ENCODE measurements around the gene GMFB. TPM values are rescaled to one million over a fixed set of nuclear protein-coding genes. Genes with fewer than 3 reads are reported as not detected.

The GMFB gene
- total and polyA plus RNA-seq, 2 donors (not counting 3 experiments of a cell fraction or from before 2014, with no cell fraction given): 10.1 to 52.0 TPM

DNA sequence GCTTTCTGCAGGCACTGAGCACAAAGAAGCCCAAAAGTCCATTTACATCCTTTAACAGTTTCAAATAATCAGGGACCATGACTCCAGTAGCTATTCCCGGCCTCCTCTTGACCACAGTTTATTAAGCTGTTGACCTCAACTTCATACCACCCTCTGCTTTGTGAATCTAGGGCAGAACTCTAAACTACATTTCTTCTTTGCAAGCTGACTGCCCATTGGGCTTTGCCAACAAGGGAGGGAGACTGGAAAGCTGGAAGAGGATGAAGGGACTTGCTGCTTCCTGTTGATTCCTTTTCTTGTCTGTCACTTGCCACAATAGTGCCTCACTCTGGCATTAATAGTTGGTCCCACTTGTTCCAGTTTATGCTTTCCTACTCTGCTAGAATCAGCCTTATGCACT is 23.6 kb upstream of the GMFB start:
- no peaks in the 10 kb centered on the region for H3K36me3 ChIP-seq (ENCODE audit: control insufficient read depth in 2 of 2, extremely low read depth in 1 of 2, insufficient read depth in 2 of 2, low read length in 2 of 2)
- no peak overlapping the region for H3K4me2 ChIP-seq (ENCODE audit: insufficient read depth, low read length)
- intact Hi-C loops (cut with micrococcal nuclease) (no loop called here), dilution Hi-C loops (cut with MboI; ENCODE audit: extremely low pct_ligation_motif_present, low sequenced_read_pairs) (no loop called here)
- no peak overlapping the region for H3K4me3 ChIP-seq (replicated peaks in 1 of 3; ENCODE audit: insufficient read depth in 1 of 3, low read depth in 1 of 3, low read length in 3 of 3)
- no peaks in the 10 kb centered on the region for H4K20me1 ChIP-seq (replicated peaks; ENCODE audit: control insufficient read depth, extremely low read depth, insufficient read depth, low read length)
- no peak overlapping the region for H2AFZ ChIP-seq (ENCODE audit: low read depth, low read length)
- ChIA-PET POLR2A (no interaction called here), CTCF (interaction anchor here (0.7 to 1.2 kb wide), 3 partner anchors 19 to 146 kb away, joined by 3 to 4 read pairs (median 3); no protein-coding TSS in a partner anchor)
- peak; percentile 7 for DNase-seq (ENCODE audit: low read depth, low spot score)
- no peaks in the 10 kb centered on the region for H3K9me3 ChIP-seq (replicated peaks; ENCODE audit: control insufficient read depth, insufficient read depth, low read length)
- peaks cover 9% of the 10 kb centered on the region for H3K4me1 ChIP-seq (ENCODE audit: control insufficient read depth, extremely low read depth, insufficient read depth, low read length)
- no peaks in the 10 kb centered on the region for H3K27me3 ChIP-seq (ENCODE audit: control insufficient read depth in 2 of 2, insufficient read depth in 2 of 2, low read length in 2 of 2)
- no TSS peak for BruUV-seq (replicated peaks)
- no peak for FAIRE-seq
- H3K79me2 ChIP-seq (ENCODE audit: control insufficient read depth, insufficient read depth, low read length): peaks cover 41% of the 10 kb centered on the region
- H3K9me1 ChIP-seq (replicated peaks; ENCODE audit: control insufficient read depth, extremely low read depth, insufficient read depth, low read length): no peaks in the 10 kb centered on the region
- no peak overlapping the region for H3K9ac ChIP-seq (replicated peaks; ENCODE audit: extremely low read depth, insufficient read depth, low read length)
- no peak overlapping the region for H3K27ac ChIP-seq (ENCODE audit: insufficient read depth, low read depth, low read length)
- TF ChIP-seq, protein P1, sequence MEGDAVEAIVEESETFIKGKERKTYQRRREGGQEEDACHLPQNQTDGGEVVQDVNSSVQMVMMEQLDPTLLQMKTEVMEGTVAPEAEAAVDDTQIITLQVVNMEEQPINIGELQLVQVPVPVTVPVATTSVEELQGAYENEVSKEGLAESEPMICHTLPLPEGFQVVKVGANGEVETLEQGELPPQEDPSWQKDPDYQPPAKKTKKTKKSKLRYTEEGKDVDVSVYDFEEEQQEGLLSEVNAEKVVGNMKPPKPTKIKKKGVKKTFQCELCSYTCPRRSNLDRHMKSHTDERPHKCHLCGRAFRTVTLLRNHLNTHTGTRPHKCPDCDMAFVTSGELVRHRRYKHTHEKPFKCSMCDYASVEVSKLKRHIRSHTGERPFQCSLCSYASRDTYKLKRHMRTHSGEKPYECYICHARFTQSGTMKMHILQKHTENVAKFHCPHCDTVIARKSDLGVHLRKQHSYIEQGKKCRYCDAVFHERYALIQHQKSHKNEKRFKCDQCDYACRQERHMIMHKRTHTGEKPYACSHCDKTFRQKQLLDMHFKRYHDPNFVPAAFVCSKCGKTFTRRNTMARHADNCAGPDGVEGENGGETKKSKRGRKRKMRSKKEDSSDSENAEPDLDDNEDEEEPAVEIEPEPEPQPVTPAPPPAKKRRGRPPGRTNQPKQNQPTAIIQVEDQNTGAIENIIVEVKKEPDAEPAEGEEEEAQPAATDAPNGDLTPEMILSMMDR (IDR thresholded peaks at IDR 0.05; ENCODE audit: extremely low read depth in 1 of 2, insufficient read depth in 1 of 2, low read depth in 1 of 2, low read length in 2 of 2): no peak
- TF ChIP-seq EZH2 (IDR thresholded peaks at IDR 0.05; ENCODE audit: borderline replicate concordance, low read depth, low read length, severe bottlenecking) (no peak), MYC (IDR thresholded peaks at IDR 0.05; ENCODE audit: low read depth, low read length) (no peak), GATA2 (IDR thresholded peaks at IDR 0.05; ENCODE audit: insufficient read depth, insufficient read length, low read depth, low read length) (no peak), JUN (IDR thresholded peaks at IDR 0.05; ENCODE audit: borderline replicate concordance, insufficient read depth, insufficient read length, low read depth) (no peak), FOS (IDR thresholded peaks at IDR 0.05; ENCODE audit: borderline replicate concordance, insufficient read depth, low read length) (no peak), POLR2AphosphoS5 (IDR thresholded peaks at IDR 0.05; ENCODE audit: insufficient read depth, low read depth, low read length) (no peak), POLR2A (IDR thresholded peaks at IDR 0.05; ENCODE audit: low read depth, low read length) (no peak)
- TF ChIP-seq, protein P2, sequence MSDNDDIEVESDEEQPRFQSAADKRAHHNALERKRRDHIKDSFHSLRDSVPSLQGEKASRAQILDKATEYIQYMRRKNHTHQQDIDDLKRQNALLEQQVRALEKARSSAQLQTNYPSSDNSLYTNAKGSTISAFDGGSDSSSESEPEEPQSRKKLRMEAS (IDR thresholded peaks at IDR 0.05; ENCODE audit: insufficient read depth, insufficient read length): no peak
